Nephron (organoid): Measurements from ENCODE around the gene SDC1.

Source experiments
- H3K27ac Mint-ChIP-seq, 3 experiments: 2 replicates each; pipeline ENCODE4 v1.8.0; 2020; ENCODE audit warnings: mixed read lengths in 3 of 3, mild to moderate bottlenecking in 2 of 3, moderate library complexity in 1 of 3
- H3K27me3 Mint-ChIP-seq: 2 replicates; pipeline ENCODE4 v1.8.0; 2021; ENCODE audit warnings: low read depth, mild to moderate bottlenecking, moderate library complexity, mixed read lengths
- H3K36me3 Mint-ChIP-seq: 2 replicates; pipeline ENCODE4 v1.8.0; 2020; ENCODE audit warnings: low read depth, mixed read lengths
- H3K4me1 Mint-ChIP-seq: 2 replicates; pipeline ENCODE4 v1.8.0; 2020; ENCODE audit warnings: mixed read lengths
- H3K4me3 Mint-ChIP-seq, 3 experiments: 2 replicates each; pipeline ENCODE4 v1.8.0; 2020; ENCODE audit warnings: mild to moderate bottlenecking in 3 of 3, mixed read lengths in 3 of 3, moderate library complexity in 2 of 3
- H3K9me3 Mint-ChIP-seq: 2 replicates; pipeline ENCODE4 v1.8.0; 2020; ENCODE audit warnings: mixed read lengths
- CTCF ChIP-seq, 3 experiments: fragments of 200-600 bp; sonication (generic); IDR thresholded peaks; one replicate each; pipeline ENCODE4 v1.5.0; 2021; ENCODE audit warnings: antibody characterized with exemption in 3 of 3; ENCODE audit not compliant: unreplicated experiment in 3 of 3

SDC1 gene

GRCh38 chr2:20221555-20221973 lies 3.4 kb downstream of the SDC1 start:
- Mint-ChIP-seq H3K27me3 (peaks cover 19% of the 10 kb centered on the region), H3K9me3 (no peaks in the 10 kb centered on the region), H3K4me1 (peaks cover 16% of the 10 kb centered on the region), H3K36me3 (peaks cover 5% of the 10 kb centered on the region), H3K4me3 (peak overlapping the region; percentile 73 to 84 (median 80)), H3K27ac (peak overlapping the region; percentile 13 to 90 (median 54))
- no peak for TF ChIP-seq CTCF (IDR thresholded peaks at IDR 0.05; ENCODE audit: unreplicated experiment in 3 of 3)

GRCh38 chr2:20220806-20221554 lies 4.0 kb downstream of the SDC1 start:
- no peak for TF ChIP-seq CTCF (IDR thresholded peaks at IDR 0.05; ENCODE audit: unreplicated experiment in 3 of 3)
- peaks cover 5% of the 10 kb centered on the region for H3K36me3 Mint-ChIP-seq
- peaks cover 19% of the 10 kb centered on the region for H3K27me3 Mint-ChIP-seq
- H3K4me1 Mint-ChIP-seq = peaks cover 16% of the 10 kb centered on the region
- peak overlapping the region; percentile 43 to 84 (median 50) for H3K4me3 Mint-ChIP-seq
- no peaks in the 10 kb centered on the region for H3K9me3 Mint-ChIP-seq
- H3K27ac Mint-ChIP-seq = peak overlapping the region; percentile 10 to 35 (median 13)

GRCh38 chr2:20219763-20220380 lies 5.1 kb downstream of the SDC1 start:
- Mint-ChIP-seq H3K27me3 (peaks cover 22% of the 10 kb centered on the region), H3K4me1 (peaks cover 12% of the 10 kb centered on the region), H3K36me3 (peaks cover 5% of the 10 kb centered on the region), H3K4me3 (no peak overlapping the region), H3K9me3 (no peaks in the 10 kb centered on the region), H3K27ac (peak overlapping the region in 1 of 3 experiments; percentile 10)
- TF ChIP-seq CTCF (IDR thresholded peaks at IDR 0.05; ENCODE audit: unreplicated experiment in 3 of 3) = no peak

- no peaks in the 10 kb centered on the region for H3K9me3 Mint-ChIP-seq
- peak overlapping the region in 1 of 3 experiments; percentile 19 for H3K27ac Mint-ChIP-seq
These were observed 6.3 kb downstream of the SDC1 start for GRCh38 chr2:20218331-20219320.

More at GRCh38 chr2:20218331-20219320, 6.3 kb downstream of the SDC1 start:
- Mint-ChIP-seq H3K36me3 (peaks cover 5% of the 10 kb centered on the region), H3K4me3 (no peak overlapping the region), H3K27me3 (peaks cover 22% of the 10 kb centered on the region), H3K4me1 (peaks cover 16% of the 10 kb centered on the region)
- TF ChIP-seq CTCF (IDR thresholded peaks at IDR 0.05; ENCODE audit: unreplicated experiment in 3 of 3) = no peak
